ENCODE data around the gene ZBTB18.

Gene ZBTB18

GRCh38 chr1:244022311-244022710 lies 28.8 kb upstream of the ZBTB18 start:
- DNase-seq (ENCODE audit: low read depth) = no peak
- TF ChIP-seq, protein P1, sequence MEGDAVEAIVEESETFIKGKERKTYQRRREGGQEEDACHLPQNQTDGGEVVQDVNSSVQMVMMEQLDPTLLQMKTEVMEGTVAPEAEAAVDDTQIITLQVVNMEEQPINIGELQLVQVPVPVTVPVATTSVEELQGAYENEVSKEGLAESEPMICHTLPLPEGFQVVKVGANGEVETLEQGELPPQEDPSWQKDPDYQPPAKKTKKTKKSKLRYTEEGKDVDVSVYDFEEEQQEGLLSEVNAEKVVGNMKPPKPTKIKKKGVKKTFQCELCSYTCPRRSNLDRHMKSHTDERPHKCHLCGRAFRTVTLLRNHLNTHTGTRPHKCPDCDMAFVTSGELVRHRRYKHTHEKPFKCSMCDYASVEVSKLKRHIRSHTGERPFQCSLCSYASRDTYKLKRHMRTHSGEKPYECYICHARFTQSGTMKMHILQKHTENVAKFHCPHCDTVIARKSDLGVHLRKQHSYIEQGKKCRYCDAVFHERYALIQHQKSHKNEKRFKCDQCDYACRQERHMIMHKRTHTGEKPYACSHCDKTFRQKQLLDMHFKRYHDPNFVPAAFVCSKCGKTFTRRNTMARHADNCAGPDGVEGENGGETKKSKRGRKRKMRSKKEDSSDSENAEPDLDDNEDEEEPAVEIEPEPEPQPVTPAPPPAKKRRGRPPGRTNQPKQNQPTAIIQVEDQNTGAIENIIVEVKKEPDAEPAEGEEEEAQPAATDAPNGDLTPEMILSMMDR (IDR thresholded peaks at IDR 0.05; ENCODE audit: low read depth, low read length, missing control alignments) = no peak
- H3K4me3 ChIP-seq (ENCODE audit: low read depth, low read length) = no peak overlapping the region

DNA sequence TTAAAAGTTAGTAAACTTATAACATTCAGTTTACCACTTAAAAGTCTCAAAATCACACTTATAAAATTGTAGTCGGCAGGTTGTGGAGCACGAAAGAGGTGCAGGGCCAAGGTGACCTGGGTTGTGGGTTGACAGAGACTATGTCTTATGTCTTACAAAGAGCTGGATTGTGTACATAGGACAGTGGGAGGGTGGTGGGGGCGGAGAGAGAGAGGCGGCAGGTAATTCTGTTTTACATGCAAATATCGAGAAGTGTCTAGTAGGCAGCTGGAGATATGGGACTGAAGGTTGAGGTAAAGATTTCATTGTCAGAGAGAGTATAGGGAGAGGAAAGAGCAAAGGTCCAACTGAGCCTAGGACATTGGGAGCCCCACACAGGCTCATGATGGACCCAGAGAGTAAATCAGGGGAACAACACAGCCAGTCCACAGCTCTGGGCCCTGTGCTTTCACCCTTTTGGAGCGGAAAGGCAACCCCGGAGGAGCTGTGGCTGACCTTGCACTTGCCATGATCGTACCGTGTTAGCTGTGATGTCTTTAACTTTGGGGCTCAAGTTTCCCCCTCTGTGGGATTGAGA lies 28.1 kb upstream of the ZBTB18 start:
- TF ChIP-seq, protein P1 (IDR thresholded peaks at IDR 0.05; ENCODE audit: low read depth, low read length, missing control alignments) = no peak
- no peak overlapping the region for H3K4me3 ChIP-seq (ENCODE audit: low read depth, low read length)
- DNase-seq (ENCODE audit: low read depth) = no peak

DNA sequence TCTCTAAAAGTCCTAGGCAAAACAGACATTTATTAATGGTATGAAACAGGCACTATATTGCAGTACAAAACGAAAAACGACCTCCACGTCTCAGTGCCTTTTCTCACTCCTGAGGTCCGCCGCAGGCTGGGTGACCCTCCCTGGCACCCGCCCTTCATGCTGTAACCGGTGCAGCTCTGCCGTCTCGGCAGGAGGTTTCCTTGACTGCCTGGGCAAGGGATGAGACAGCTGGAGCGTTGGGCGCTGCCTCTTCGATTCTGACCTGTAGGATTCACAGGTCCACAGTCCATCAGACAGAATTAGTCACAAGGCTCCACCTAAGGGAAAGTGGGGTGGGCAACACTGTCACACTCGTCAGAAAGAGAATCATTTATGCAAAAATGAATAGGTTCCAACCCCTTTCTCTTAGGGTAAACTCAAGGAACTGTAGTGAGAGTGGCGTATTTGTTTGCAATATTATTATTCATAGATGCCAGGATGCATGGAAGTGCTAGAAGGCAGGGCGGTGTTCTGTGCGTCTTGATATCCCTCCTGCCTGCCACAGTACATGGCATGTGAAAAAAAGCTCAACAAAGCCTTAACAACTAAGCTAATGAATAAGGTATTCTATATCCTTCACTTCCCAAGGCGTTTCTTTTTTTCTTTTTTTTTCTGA lies 23.5 kb upstream of the ZBTB18 start:
- DNase-seq (ENCODE audit: low read depth) = no peak
- TF ChIP-seq, protein P1 (IDR thresholded peaks at IDR 0.05; ENCODE audit: low read depth, low read length, missing control alignments) = no peak
- H3K4me3 ChIP-seq (ENCODE audit: low read depth, low read length) = no peak overlapping the region

DNA sequence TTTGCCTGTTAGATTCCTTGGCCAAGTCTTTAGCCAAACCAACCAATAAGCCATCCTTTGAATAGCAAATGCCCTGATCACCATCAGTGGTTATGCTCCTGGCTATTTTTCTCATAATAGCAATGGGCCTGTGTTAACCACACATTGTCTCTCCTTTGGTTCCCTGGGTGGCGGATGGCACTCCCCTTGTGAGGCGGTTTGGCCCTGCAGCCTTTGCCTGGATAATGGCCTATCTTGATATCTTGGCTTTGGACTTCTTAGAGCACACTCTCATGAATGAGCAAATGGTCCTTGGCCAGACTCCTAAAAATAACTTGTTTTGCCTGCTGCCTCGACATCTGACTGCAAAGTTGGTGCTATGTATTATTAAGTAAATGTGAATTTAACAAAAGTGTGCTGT lies 22.4 kb upstream of the ZBTB18 start:
- no peak overlapping the region for H3K4me3 ChIP-seq (ENCODE audit: low read depth, low read length)
- TF ChIP-seq, protein P1 (IDR thresholded peaks at IDR 0.05; ENCODE audit: low read depth, low read length, missing control alignments) = no peak
- DNase-seq (ENCODE audit: low read depth) = no peak

DNA sequence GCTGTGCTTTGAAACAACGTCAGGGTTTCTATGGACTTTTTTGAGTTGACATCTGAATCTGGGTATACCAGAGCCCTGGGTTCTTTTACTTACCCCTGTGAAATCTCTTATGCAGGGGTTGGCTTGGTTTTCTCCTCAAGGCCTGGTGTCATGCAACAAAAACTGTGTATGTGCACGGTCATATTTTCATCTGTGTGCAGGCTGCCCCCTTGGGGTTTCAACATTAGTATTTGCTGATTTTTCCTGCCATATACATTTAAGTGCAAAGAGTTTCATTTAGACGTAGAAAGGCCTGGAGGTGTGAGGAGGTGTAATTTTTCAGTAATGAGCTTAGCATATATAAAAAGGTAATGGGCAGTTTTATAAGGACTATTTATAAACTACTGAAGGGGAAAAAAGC lies 22.0 kb upstream of the ZBTB18 start:
- no peak overlapping the region for H3K4me3 ChIP-seq (ENCODE audit: low read depth, low read length)
- no peak for DNase-seq (ENCODE audit: low read depth)
- TF ChIP-seq, protein P1 (IDR thresholded peaks at IDR 0.05; ENCODE audit: low read depth, low read length, missing control alignments) = peak; percentile 6

DNA sequence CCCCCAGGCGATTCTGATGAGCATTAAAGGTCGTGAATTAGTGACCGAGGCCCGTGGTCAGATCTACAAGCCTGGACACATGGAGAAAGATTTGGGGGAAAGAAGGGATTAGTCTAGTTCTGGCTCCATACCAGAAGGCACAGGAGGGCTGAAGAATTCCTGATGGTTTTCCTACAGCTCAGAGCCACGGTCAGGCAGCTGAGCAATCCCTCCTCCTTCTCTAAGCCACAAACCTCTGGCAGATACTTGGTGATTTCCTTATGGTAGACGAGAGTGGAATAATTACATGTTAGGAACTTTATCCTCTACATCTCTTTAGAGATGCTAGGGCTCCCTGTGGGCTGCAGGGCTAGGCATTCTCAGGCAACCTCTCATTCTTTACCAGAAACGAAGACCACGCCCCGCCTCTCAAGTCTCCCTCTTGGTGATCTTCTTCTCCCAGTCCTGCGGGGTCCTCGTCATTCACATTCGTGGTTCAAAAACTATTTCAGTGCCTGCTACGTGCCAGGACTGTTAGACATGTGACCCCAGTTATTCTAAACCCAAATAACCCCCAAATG lies 20.5 kb upstream of the ZBTB18 start:
- H3K4me3 ChIP-seq (ENCODE audit: low read depth, low read length) = no peak overlapping the region
- TF ChIP-seq, protein P1 (IDR thresholded peaks at IDR 0.05; ENCODE audit: low read depth, low read length, missing control alignments) = no peak
- DNase-seq (ENCODE audit: low read depth) = no peak
